Measurements from ENCODE around the gene METTL3.

The METTL3 gene

DNA sequence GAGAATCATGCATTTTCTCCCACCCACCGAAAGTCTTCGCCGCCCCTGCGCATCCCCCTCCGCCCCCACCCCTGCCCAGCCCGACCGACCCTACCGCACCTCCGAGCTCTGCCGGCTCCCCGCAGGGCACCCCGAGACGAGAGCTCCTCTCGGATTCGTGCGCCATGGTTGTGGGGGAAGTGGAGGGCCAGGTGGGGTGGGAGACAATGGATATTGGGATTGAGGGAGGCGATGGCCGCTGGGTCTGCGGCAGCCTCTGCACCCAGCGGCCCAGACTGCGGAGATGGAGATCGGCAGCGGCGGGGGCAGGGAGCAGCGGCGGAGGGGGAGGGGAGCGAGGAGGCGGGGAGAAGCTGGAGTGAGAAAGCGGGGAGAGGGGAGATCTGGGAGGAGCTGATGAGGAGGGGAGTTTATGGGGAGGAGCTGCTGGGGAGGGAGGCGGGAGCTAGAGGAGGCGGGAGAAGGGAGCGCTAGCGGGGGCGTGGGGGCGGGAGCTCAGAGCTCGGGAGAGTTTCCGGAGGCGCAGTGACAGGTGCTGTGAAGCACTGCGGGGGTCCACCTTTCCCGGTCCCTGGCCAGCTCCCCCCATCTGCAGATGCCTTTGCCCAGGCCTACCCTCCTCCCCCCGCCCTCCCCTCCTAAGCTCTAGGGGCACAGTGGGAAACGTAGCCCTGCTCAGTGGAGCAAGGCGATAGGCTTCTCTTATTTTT lies 15.0 kb upstream of the METTL3 start, which contains the start of gene SALL2:
Gene SALL2, minus strand, starts transcription at position 385 of the 710 bp plus-strand sequence. Its CDS starts 219 bp downstream, at position 166.
- FAIRE-seq = no peak

DNA sequence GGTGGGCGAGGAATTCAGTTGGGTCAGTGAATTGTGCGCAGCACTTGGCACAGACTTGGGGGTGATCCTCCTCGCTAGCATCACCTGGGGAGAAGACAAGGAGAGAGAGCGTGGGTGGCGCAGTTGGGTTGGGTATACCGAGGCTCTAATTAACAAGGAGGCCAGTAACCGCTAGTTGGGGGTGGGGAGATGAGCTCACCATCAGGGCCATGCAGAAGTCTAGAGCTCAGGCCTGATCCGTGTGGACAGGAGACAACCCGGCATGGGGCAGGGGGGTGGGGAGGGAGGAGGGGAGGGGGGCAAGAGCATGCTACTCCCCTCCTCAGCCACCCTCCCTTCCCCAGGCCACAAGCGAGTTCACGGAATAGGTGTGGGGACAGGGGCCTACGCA lies 14.4 kb upstream of the METTL3 start:
- FAIRE-seq = no peak

DNA sequence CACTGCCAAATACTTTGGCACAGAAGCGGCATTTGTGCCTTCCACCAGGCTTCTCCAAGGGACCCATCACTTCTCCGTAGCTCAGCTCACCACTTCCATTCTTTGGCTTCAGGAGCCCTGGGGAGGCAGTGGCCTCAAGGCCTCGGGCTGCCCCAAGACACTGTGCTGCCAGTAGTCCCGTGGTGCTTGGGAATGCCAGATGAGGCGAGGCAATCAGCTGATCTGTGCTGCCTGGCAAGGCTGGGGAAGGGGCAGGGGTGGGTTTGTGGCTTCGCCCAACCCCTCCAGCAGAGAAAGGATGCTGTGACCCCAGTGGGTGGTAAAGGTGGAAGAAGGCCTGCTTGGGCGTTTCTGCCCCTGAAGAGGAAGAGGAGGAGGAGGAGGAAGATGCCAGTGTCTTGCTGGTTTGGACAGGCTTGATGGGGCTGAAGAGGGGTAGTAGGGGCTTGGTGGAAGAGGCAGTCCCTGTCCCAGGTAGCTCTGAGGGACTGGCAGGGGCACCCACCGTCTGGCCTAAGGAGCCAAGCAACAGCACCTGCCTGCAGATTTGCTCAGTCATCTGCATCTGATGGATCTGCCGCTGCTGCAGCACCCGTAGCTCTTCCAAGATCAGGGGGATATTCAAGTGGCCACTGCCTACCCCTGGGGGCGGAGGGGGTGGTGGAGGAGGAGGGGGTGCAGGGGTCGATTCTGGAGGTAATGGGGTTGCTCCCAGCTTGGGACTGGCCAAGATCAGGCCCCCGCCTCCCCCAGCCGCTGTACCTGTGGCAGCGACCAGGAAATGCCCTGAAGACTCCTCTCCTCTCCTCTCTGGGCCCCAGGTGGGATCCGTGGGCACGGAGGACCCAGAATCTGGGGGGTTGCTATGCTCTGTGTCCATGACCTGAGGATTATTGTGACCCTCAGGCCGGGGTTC lies 13.7 kb upstream of the METTL3 start:
- no peak for FAIRE-seq

DNA sequence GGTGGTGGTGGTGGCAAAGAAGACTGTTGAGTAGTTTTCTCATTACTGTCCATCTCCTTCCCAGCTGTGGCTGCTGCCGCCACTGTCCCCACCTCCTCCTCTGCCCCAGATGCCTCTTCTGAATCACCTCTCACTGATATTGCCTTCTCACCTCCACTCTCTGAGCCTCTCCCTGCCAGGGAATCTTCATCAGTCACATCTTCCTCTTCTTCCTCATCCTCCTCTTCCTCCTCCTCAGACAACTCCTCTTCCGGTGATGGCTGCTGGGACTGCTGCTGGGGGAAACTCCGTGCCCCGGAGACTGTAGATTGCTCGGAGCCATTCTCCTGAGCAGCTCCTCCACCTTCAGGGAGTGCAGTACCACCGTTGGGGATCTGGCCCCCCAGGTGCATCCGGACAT lies 12.1 kb upstream of the METTL3 start:
- no peak for FAIRE-seq

DNA sequence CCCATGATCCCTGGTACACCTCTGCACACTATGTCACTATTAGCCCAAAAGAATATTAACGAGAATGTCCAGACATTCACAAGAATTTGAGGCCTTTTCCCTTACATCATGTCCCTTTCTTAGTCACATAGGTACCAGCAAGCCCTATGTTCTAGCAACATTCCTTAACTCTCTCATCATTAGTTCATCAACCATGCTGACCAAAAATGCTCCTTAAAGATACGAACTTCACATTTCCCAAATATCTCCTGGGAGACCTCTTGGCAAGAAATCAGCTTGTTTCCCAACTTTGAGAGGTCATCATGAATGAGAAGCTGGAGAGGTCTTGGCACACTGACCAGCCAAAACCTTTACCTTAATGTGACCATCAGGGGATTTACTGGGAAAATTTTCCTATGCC lies 10.4 kb upstream of the METTL3 start:
- FAIRE-seq = no peak

DNA sequence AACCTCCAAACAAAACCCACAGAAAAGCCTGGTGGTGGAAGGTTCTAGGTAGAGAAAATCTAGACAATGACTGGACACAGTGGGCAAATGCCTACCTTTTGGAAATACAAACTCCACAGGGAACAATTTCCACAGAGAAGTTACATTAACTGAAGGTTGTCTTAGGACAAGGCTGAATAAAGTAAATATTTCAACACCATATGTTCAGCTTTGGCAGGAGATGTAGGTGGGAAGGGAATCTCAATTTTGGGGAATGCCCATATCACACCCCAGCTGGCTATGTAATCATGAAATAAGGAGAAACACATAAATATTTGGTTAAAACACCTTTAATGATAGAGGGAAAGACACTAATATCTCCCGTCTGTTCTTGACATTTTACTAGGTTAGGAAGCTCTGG lies 9.6 kb upstream of the METTL3 start:
- FAIRE-seq = no peak

DNA sequence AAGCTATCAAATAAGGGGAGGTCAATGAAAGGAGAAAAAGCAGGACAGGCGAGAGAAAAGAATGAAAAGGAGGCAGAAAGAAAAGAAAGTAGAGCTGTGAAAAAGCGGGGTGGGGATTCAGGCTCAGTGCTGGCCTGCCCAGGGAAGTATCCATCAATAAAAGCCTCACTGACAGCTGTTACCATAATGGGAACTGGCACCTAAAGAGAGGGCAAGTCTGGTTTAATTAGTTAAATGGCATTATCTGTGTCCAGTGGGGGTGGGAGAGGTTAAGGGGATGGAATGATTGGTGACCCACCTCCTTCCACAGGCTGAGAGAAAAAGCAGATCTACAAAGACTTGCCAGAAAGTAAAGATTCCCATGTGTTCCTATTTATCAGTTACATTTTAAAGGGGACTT lies 7.6 kb upstream of the METTL3 start:
- no peak for FAIRE-seq

GRCh38 chr14:21514341-21514740 lies 3.2 kb upstream of the METTL3 start:
- no peak for FAIRE-seq

GRCh38 chr14:21509432-21510143 lies 1.6 kb downstream of the METTL3 start:
- no peak for FAIRE-seq

DNA sequence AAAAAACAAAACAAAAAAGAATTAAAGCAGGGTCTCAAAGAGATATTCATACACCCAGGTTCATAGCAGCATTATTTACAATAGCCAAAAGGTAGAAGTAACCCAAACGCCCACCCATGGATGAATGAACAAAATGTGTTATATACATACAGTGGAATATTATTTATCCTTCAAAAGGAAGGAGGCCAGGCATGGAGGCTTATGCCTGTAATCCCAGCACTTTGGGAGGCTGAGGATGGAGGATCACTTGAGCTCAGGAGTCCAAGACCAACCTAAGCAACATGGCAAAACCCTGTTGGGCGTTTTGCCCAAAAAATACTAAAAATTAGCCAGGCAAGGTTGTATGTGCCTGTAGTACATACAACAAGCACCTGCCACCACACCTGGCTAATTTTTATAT lies 4.6 kb downstream of the METTL3 start:
- FAIRE-seq = no peak

DNA sequence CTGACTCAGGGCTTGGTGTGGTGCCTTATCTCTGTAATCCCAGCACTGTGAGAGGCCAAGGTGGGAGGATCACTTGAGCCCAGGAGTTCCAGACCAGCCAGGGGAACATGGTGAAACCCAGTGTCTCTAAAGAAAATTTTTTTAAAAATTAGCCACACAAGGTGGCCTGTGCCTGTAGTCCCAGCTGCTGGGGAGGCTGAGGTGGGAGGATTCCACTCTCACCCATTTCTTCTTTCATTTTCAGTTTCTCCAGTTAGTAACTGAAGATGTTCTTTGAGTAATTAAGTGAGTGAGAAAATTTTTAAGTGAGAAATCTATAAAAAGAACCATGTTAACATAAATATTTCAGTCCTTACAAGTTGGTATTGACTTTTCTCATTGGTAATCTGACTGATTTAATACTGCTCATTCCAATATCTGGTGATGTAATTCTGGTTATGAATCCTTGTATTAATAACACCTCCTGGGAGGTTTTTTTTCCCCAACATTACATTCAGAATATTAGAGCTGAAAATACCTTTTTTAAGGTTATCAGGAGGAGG lies 6.1 kb downstream of the METTL3 start:
- FAIRE-seq = no peak

GRCh38 chr14:21503376-21503775 lies 7.8 kb downstream of the METTL3 start:
- FAIRE-seq = no peak

DNA sequence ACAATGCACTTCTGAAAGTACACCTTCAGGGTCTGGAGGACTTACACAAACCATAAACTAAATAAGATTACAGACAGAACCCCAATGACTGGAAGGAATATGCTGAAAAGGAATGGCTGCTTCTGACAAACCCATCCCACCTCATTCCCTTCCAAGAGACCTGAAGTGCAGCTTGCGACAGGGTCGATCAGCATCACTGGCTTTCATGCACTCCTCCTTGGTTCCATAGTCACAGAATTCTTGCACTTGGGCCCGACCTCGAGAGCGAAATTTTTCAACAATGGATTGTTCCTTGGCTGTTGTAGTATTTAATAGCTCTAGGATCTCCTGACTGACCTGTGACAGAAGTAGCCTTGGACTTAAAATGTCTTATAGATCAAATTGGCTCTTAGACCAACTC lies 9.6 kb downstream of the METTL3 start:
- FAIRE-seq = no peak

GRCh38 chr14:21498540-21499526 lies 12.3 kb downstream of the METTL3 start:
- FAIRE-seq = peak; percentile 54

DNA sequence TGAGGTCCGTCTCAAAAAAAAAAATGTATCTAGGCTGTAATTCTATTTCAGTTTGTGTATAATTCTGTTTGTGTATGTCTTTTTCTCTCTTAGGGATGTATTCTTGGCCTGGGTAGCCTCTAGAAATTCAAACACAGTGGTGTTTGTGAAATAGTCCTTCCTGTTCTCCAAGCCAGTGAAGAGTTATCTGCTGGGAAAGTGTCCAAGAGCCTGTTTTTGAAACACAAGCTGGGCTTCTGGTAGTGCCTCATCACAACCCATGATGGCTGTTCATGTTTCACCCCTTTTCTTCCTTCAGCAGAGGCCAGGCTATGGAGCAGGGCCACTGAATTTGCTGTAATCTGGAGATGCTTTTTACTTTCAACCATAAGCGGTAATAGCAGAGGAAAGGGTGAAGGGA lies 14.7 kb downstream of the METTL3 start:
- FAIRE-seq = no peak

GRCh38 chr14:21494902-21495762 lies 16.0 kb downstream of the METTL3 start:
- no peak for FAIRE-seq

DNA sequence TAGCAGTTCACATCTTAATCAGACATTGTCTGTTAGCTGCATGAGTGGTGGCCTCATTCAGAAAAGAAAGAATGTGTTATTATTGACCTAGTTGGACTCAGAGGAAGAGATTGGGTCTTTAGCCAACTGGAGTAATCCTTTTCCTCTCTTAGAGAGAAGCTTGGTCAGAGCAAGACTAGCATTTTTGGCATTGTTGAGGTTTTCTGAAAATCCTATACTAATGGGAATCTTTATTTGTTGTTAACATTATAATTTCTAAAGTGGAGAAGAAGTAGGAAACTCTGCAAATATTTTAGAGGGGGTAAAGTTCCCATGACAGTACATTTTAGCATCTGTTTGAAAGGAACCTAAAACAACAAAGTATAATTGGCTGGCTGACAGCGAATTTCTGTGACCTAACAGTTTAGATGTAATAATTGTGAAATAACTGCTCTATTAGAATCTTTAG lies 24.5 kb downstream of the METTL3 start:
- peak; percentile 8 for FAIRE-seq

GRCh38 chr14:21476925-21477681 lies 34.0 kb downstream of the METTL3 start, which contains the start of the genes RAB2B and TOX4:
TSS of gene RAB2B (minus strand) at chr14:21476959. CDS start at chr14:21476872, 87 bp downstream.
TSS of gene TOX4 (plus strand) at chr14:21477195. CDS start at chr14:21477279, 84 bp downstream.
- peak; percentile 96 for FAIRE-seq

DNA sequence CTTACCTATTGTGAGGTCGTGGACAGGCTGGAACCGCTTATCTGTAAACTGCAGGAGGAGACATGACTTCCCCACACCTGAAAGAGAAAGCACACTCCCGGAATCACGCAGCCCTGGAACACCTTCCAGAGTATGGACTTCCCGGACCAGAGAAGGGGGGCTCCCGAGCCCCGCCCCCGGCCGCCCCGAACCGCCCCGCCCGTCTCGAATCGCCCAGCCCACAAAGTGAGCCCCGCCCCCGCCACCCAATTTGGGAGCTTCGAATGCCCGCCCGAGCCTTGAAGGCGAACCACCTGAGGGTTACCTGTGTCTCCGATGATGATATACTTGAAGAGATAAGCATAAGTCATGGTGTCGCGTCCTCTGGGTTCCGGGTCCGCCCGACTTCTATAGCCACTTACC lies 34.6 kb downstream of the METTL3 start:
- no peak for FAIRE-seq
